Liver (tissue), 9 donors: ENCODE results near the gene SEMA4D. TPM values are rescaled to one million over a fixed set of nuclear protein-coding genes. Genes with fewer than 3 reads are reported as not detected.

ENCODE experiments used
- DNase-seq: peaks from one replicate; pipeline ENCODE4 v3.0.0-alpha.2; 2017; ENCODE audit warnings: low spot score
- H3K27ac ChIP-seq, 2 donors: one replicate each; pipeline ENCODE4 v1.7.0; 2013; ENCODE audit warnings: inconsistent platforms in 2 of 2, low read length in 2 of 2, control low read depth in 1 of 2, low read depth in 1 of 2, mild to moderate bottlenecking in 1 of 2
- H3K27me3 ChIP-seq, 4 donors: one replicate each; pipeline versions ENCODE4 v1.6.1 to v1.7.0; 2013; ENCODE audit warnings: low read length in 3 of 4, inconsistent platforms in 1 of 4, mild to moderate bottlenecking in 1 of 4, moderate library complexity in 1 of 4; ENCODE audit not compliant: control insufficient read depth in 4 of 4, insufficient read depth in 4 of 4
- H3K36me3 ChIP-seq, 4 donors: one replicate each; pipeline versions ENCODE4 v1.6.1 to v1.7.0; 2013; ENCODE audit warnings: low read length in 3 of 4, mild to moderate bottlenecking in 3 of 4, low read depth in 1 of 4, moderate library complexity in 1 of 4; ENCODE audit not compliant: control insufficient read depth in 4 of 4, insufficient read depth in 3 of 4
- H3K4me1 ChIP-seq, 4 donors: one replicate each; pipeline versions ENCODE4 v1.6.1 to v1.7.0; 2013; ENCODE audit warnings: low read length in 3 of 4, mild to moderate bottlenecking in 3 of 4, moderate library complexity in 1 of 4; ENCODE audit not compliant: control insufficient read depth in 4 of 4, insufficient read depth in 4 of 4
- H3K4me3 ChIP-seq, 3 donors: one replicate each; pipeline versions ENCODE4 v1.6.1 to v1.7.0; 2013; ENCODE audit warnings: low read length in 3 of 3, control low read depth in 1 of 3, low read depth in 1 of 3, mild to moderate bottlenecking in 1 of 3
- H3K9ac ChIP-seq, 2 donors: one replicate each; pipeline ENCODE4 v1.7.0; 2013; ENCODE audit warnings: low read length in 2 of 2, mild to moderate bottlenecking in 2 of 2, moderate library complexity in 2 of 2, control low read depth in 1 of 2, low read depth in 1 of 2
- H3K9me3 ChIP-seq, 4 donors: one replicate each; pipeline versions ENCODE4 v1.6.1 to v1.7.0; 2013; ENCODE audit warnings: low read length in 3 of 4; ENCODE audit not compliant: control insufficient read depth in 4 of 4
- ATF3 ChIP-seq: IDR thresholded peaks from 2 replicates; pipeline ENCODE4 v1.6.1; 2016; ENCODE audit warnings: antibody characterized with exemption
- EGR1 ChIP-seq, 2 donors: IDR thresholded peaks; 2 replicates each; pipeline ENCODE4 v1.6.1; 2016 to 2018; ENCODE audit warnings: antibody characterized with exemption in 2 of 2, low read depth in 2 of 2
- FOXA1 ChIP-seq: IDR thresholded peaks from 2 replicates; pipeline ENCODE4 v1.6.1; 2016; ENCODE audit warnings: antibody characterized with exemption
- FOXA2 ChIP-seq: IDR thresholded peaks from 2 replicates; pipeline ENCODE4 v1.6.1; 2016; ENCODE audit warnings: antibody characterized with exemption
- GABPA ChIP-seq, 2 donors: IDR thresholded peaks in 1 of 2; conservative IDR thresholded peaks in 1 of 2; 2 replicates each; pipeline ENCODE4 v1.6.1; 2016; ENCODE audit warnings: antibody characterized with exemption in 2 of 2, mild to moderate bottlenecking in 1 of 2, moderate library complexity in 1 of 2
- HNF4A ChIP-seq, 2 donors: conservative IDR thresholded peaks; 2 replicates each; pipeline ENCODE4 v1.6.1; 2016; ENCODE audit warnings: antibody characterized with exemption in 2 of 2, mild to moderate bottlenecking in 2 of 2
- HNF4G ChIP-seq: IDR thresholded peaks from 2 replicates; pipeline ENCODE4 v1.6.1; 2016; ENCODE audit warnings: antibody characterized with exemption
- JUND ChIP-seq, 2 donors: IDR thresholded peaks; 2 replicates each; pipeline ENCODE4 v1.6.1; 2016; ENCODE audit warnings: antibody characterized with exemption in 2 of 2
- NR2F2 ChIP-seq: IDR thresholded peaks from 2 replicates; pipeline ENCODE4 v1.6.1; 2016; ENCODE audit warnings: antibody characterized with exemption
- RAD21 ChIP-seq, 2 donors: IDR thresholded peaks; 2 replicates each; pipeline ENCODE4 v1.6.1; 2016; ENCODE audit warnings: antibody characterized with exemption in 2 of 2, mild to moderate bottlenecking in 2 of 2
- RXRA ChIP-seq, 2 donors: IDR thresholded peaks; 2 replicates each; pipeline ENCODE4 v1.6.1; 2017 to 2018; ENCODE audit warnings: antibody characterized with exemption in 2 of 2, mild to moderate bottlenecking in 1 of 2
- SP1 ChIP-seq: IDR thresholded peaks from 2 replicates; pipeline ENCODE4 v1.6.1; 2018; ENCODE audit warnings: antibody characterized with exemption, mild to moderate bottlenecking
- TAF1 ChIP-seq: conservative IDR thresholded peaks from 2 replicates; pipeline ENCODE4 v1.6.1; 2016; ENCODE audit warnings: antibody characterized with exemption, mild to moderate bottlenecking
- YY1 ChIP-seq: IDR thresholded peaks from 2 replicates; pipeline ENCODE4 v1.6.1; 2016; ENCODE audit warnings: antibody characterized with exemption, mild to moderate bottlenecking
- ZBTB33 ChIP-seq: IDR thresholded peaks from 2 replicates; pipeline ENCODE4 v1.6.1; 2016; ENCODE audit warnings: antibody characterized with exemption
- WGBS: extraction: QIAGEN DNeasy Blood & Tissue Kit; methylation state at CpG from one replicate; pipeline ENCODE4 v1.1.7; 2013; 5-methylcytosine and 5-hydroxymethylcytosine counted together
- polyA plus RNA-seq, 2 donors: library from polyadenylated mRNA; stranded (reverse) in 1 of 2; unstranded in 1 of 2; fragments of 200-250 nt in 1 of 2; fragments of >200 nt in 1 of 2; fragmentation: Nextera tagmentation in 1 of 2; extraction: Ambion mirVana in 1 of 2; gene quantifications; one replicate each; pipeline versions ENCODE4 v1.2.1 to v1.2.3, GENCODE V29; 2013 to 2015
- total RNA-seq, 2 donors: library from RNA; depleted of rRNA; stranded (reverse); fragments of >200 nt; gene quantifications; one replicate each; pipeline ENCODE4 v1.2.3, GENCODE V29; 2014
- TF ChIP-seq, protein P1 (sequence below): IDR thresholded peaks from 2 replicates; pipeline ENCODE4 v1.6.1; 2016; ENCODE audit warnings: antibody characterized with exemption
- TF ChIP-seq, protein P2 (sequence below): IDR thresholded peaks from 2 replicates; pipeline ENCODE4 v1.6.1; 2016; ENCODE audit warnings: antibody characterized with exemption, mild to moderate bottlenecking
- TF ChIP-seq, protein P3 (sequence below): fragments of 150-350 bp; IDR thresholded peaks from 2 replicates; pipeline ENCODE4 v1.5.1; 2017; ENCODE audit warnings: improper control_type of control experiment, low read depth, low read length; ENCODE audit not compliant: missing input control
- donor health status: healthy.
- donor health status: healthy.
- donor health status: healthy.
- donor health status: healthy.
- donor health status: healthy.

Gene SEMA4D
- total and polyA plus RNA-seq, 4 donors, result 1.4 to 12.0 (median 4.1) TPM

DNA sequence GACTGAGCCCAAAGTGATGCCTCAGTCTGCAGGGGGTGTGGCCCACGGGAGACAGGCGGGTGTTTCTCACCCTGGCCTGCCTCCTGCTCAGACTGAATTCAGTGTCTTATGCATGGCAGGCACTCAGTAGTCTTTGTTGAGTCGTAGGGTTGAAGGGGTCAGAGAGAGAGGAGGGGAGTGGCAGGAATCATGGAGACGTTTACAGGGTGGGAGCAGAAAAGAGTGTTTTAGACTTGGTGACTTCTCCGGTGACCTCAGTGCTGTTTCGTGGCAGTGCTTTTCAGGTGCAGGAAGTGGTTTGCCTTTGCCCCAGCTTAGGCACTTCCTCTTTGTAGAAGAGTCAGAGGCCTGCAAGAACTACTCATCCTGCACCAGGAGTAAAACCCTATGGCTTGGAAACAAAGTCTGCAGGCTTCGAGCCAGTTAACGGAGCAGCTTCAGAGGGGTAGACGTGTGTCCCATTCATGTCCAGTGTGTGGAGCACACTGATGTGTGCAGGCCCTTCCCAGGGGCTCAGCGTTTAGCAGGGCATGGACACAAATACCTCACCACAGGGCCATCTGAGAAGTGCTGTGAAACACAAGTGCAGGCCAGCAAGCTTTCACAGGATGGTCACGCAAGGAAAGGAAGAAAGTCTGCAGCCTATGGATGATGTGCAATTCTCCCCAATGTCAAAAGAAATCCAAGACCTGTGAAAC is 24.5 kb upstream of the SEMA4D start:
- Histone ChIP-seq H3K9me3 (no peaks in the 10 kb centered on the region), H3K4me3 (no peak overlapping the region), H3K4me1 (peaks cover 0 to 3% (median 0%) of the 10 kb centered on the region in 4 donors), H3K27ac (peak overlapping the region; percentile 31 to 45), H3K27me3 (no peaks in the 10 kb centered on the region), H3K36me3 (no peaks in the 10 kb centered on the region), H3K9ac (no peak overlapping the region)
- TF ChIP-seq, protein P1, sequence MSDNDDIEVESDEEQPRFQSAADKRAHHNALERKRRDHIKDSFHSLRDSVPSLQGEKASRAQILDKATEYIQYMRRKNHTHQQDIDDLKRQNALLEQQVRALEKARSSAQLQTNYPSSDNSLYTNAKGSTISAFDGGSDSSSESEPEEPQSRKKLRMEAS, result no peak
- TF ChIP-seq HNF4G, result no peak
- no peak for TF ChIP-seq GABPA (IDR thresholded peaks at IDR 0.05 in 1 of 2, conservative IDR thresholded peaks at IDR 0.05 in 1 of 2)
- TF ChIP-seq, protein P2, sequence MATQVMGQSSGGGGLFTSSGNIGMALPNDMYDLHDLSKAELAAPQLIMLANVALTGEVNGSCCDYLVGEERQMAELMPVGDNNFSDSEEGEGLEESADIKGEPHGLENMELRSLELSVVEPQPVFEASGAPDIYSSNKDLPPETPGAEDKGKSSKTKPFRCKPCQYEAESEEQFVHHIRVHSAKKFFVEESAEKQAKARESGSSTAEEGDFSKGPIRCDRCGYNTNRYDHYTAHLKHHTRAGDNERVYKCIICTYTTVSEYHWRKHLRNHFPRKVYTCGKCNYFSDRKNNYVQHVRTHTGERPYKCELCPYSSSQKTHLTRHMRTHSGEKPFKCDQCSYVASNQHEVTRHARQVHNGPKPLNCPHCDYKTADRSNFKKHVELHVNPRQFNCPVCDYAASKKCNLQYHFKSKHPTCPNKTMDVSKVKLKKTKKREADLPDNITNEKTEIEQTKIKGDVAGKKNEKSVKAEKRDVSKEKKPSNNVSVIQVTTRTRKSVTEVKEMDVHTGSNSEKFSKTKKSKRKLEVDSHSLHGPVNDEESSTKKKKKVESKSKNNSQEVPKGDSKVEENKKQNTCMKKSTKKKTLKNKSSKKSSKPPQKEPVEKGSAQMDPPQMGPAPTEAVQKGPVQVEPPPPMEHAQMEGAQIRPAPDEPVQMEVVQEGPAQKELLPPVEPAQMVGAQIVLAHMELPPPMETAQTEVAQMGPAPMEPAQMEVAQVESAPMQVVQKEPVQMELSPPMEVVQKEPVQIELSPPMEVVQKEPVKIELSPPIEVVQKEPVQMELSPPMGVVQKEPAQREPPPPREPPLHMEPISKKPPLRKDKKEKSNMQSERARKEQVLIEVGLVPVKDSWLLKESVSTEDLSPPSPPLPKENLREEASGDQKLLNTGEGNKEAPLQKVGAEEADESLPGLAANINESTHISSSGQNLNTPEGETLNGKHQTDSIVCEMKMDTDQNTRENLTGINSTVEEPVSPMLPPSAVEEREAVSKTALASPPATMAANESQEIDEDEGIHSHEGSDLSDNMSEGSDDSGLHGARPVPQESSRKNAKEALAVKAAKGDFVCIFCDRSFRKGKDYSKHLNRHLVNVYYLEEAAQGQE, result no peak
- no peak for TF ChIP-seq NR2F2
- no peak for TF ChIP-seq RXRA (IDR thresholded peaks at IDR 0.05)
- no peak for TF ChIP-seq YY1
- no peak for TF ChIP-seq SP1
- TF ChIP-seq JUND (IDR thresholded peaks at IDR 0.05), result no peak
- TF ChIP-seq ATF3, result no peak
- TF ChIP-seq, protein P3, sequence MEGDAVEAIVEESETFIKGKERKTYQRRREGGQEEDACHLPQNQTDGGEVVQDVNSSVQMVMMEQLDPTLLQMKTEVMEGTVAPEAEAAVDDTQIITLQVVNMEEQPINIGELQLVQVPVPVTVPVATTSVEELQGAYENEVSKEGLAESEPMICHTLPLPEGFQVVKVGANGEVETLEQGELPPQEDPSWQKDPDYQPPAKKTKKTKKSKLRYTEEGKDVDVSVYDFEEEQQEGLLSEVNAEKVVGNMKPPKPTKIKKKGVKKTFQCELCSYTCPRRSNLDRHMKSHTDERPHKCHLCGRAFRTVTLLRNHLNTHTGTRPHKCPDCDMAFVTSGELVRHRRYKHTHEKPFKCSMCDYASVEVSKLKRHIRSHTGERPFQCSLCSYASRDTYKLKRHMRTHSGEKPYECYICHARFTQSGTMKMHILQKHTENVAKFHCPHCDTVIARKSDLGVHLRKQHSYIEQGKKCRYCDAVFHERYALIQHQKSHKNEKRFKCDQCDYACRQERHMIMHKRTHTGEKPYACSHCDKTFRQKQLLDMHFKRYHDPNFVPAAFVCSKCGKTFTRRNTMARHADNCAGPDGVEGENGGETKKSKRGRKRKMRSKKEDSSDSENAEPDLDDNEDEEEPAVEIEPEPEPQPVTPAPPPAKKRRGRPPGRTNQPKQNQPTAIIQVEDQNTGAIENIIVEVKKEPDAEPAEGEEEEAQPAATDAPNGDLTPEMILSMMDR, result no peak
- TF ChIP-seq ZBTB33, result no peak
- TF ChIP-seq EGR1 (IDR thresholded peaks at IDR 0.05; ENCODE audit: low read depth in 2 of 2), result no peak
- no peak for TF ChIP-seq RAD21 (IDR thresholded peaks at IDR 0.05)
- TF ChIP-seq TAF1, result no peak
- no peak for TF ChIP-seq HNF4A (conservative IDR thresholded peaks at IDR 0.05)
- no peak for TF ChIP-seq FOXA2
- no peak for TF ChIP-seq FOXA1
- WGBS, result 73% methylated on average over 11 of the region's 11 CpGs
- no peak for DNase-seq
